ENCODE measurements around the gene AMBP.
"Not testable (repeated sequence)": the region's sequence is repeated elsewhere in the genome, so short reads cannot be mapped to it uniquely, and the experiment has no call there.

Gene AMBP

GRCh38 chr9:114083666-114084065 lies 5.6 kb upstream of the AMBP start:
- H3K4me3 ChIP-seq (ENCODE audit: low read length): no peak overlapping the region
- H3K27me3 ChIP-seq (ENCODE audit: control insufficient read depth, insufficient read depth, low read length): no peaks in the 10 kb centered on the region
- H3K36me3 ChIP-seq (ENCODE audit: control insufficient read depth, insufficient read depth, low read length): no peaks in the 10 kb centered on the region
- H3K4me1 ChIP-seq (ENCODE audit: control insufficient read depth, insufficient read depth, low read length): no peaks in the 10 kb centered on the region
- peak overlapping the region; percentile 19 for H3K9ac ChIP-seq (ENCODE audit: low read length)
- H3K27ac ChIP-seq (ENCODE audit: low read depth, low read length): no peak overlapping the region

GRCh38 chr9:114082763-114083412 lies 4.8 kb upstream of the AMBP start:
- not testable (repeated sequence) for H3K27ac ChIP-seq (ENCODE audit: low read depth, low read length); H3K4me3 ChIP-seq (ENCODE audit: low read length)

GRCh38 chr9:114082017-114082762 lies 4.1 kb upstream of the AMBP start:
- H3K4me3 ChIP-seq (ENCODE audit: low read length): no peak overlapping the region
- H3K36me3 ChIP-seq (ENCODE audit: control insufficient read depth, insufficient read depth, low read length): no peaks in the 10 kb centered on the region
- no peak overlapping the region for H3K27ac ChIP-seq (ENCODE audit: low read depth, low read length)
- no peaks in the 10 kb centered on the region for H3K4me1 ChIP-seq (ENCODE audit: control insufficient read depth, insufficient read depth, low read length)
- no peak overlapping the region for H3K9ac ChIP-seq (ENCODE audit: low read length)
- H3K27me3 ChIP-seq (ENCODE audit: control insufficient read depth, insufficient read depth, low read length): peaks cover 2% of the 10 kb centered on the region

More at GRCh38 chr9:114082763-114083412, 4.8 kb upstream of the AMBP start:
- H3K36me3 ChIP-seq (ENCODE audit: control insufficient read depth, insufficient read depth, low read length); H3K27me3 ChIP-seq (ENCODE audit: control insufficient read depth, insufficient read depth, low read length); H3K4me1 ChIP-seq (ENCODE audit: control insufficient read depth, insufficient read depth, low read length); H3K9ac ChIP-seq (ENCODE audit: low read length): not testable (repeated sequence)

DNA sequence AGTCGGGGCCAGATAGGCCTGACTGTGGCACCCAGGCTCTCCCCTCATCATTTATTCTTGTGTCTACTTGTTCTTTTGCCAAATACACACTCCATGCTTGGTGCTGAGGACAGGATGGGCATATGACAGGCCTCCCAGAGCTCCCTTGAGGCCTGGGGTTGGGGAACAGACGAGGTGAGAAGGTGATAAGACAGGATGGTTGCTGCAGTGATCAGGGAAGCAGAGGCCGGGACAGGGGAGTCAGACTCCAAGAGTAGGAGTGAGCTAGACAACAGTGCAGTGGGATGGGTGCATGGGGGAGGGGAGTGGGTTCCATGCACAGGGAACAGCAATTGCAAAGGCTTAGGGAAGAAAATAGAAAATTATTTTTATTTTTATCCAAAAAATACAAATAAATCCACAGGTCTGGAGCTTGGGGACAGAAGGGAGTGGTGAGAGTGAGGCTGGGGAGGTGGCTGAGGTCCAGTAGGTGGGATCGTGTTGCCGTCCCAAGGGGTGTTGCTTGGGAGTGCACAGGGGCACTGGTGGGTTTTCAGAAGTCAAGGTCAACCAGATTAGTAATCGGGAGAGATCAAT lies 3.4 kb upstream of the AMBP start:
- Histone ChIP-seq H3K4me1 (ENCODE audit: control insufficient read depth, insufficient read depth, low read length) (no peaks in the 10 kb centered on the region), H3K27ac (ENCODE audit: low read depth, low read length) (no peak overlapping the region), H3K4me3 (ENCODE audit: low read length) (no peak overlapping the region), H3K36me3 (ENCODE audit: control insufficient read depth, insufficient read depth, low read length) (no peaks in the 10 kb centered on the region), H3K9ac (ENCODE audit: low read length) (no peak overlapping the region), H3K27me3 (ENCODE audit: control insufficient read depth, insufficient read depth, low read length) (peaks cover 5% of the 10 kb centered on the region)

DNA sequence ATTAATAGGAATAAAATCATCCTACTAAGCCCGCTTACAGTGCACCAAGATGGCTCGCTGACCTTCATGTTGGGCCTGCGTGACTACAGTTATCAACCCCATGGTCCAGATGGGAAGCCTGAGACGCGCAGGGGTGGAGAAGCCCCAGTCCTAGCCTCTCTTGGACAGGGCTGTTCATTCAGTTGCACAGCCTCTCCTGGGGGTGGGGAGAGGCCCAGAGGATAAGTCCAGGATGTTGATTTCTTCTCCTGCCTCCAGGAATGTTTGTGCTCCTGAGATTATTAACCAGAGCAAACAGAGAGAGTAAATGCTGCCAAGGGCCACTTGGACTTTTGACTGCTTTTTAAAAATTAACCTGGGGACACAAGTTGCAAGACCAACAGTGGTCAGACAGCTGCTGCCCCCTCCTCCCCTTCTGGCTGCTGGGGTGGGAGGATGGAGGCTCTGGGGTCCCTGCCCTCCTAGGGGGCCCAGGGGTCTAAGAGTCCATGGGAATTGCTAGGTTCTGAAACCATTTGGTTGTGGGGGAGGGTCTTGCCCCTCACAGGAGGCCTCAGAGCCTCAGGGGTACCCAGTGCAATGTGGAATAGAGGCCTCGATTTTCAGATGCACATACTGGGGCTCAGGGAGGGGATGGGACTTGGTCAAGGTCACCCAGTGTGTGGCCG lies 2.8 kb upstream of the AMBP start:
- Histone ChIP-seq H3K36me3 (ENCODE audit: control insufficient read depth, insufficient read depth, low read length) (no peaks in the 10 kb centered on the region), H3K9ac (ENCODE audit: low read length) (no peak overlapping the region), H3K27me3 (ENCODE audit: control insufficient read depth, insufficient read depth, low read length) (peaks cover 5% of the 10 kb centered on the region), H3K27ac (ENCODE audit: low read depth, low read length) (no peak overlapping the region), H3K4me1 (ENCODE audit: control insufficient read depth, insufficient read depth, low read length) (no peaks in the 10 kb centered on the region), H3K4me3 (ENCODE audit: low read length) (no peak overlapping the region)

DNA sequence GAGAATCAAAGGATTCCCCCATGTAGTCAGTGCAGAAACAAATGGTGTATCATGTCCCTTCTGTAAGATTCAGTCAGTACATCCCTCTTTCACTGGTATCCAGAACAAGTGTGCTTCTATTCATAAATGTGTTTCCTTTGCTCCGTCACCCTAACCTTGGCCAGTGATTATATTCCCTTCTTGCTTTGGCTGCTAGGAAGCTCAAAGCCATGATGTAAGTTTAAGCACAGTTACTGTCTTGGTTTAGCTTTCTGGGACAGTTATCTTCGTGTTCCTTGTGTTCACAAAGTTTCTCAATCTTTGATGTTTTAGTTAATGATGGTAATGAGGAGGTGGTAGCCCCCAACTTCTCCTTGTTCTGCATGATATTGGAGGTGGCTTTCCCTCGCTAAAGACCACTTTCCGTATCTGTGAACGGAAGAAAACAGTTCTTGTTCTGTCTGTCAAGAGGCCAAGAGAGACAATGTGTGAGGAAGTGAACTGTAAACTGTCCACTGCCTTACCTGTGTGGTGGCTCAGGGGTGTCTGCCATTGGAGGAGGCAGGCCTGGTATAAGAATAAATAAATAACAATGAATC lies 2.2 kb upstream of the AMBP start:
- H3K36me3 ChIP-seq (ENCODE audit: control insufficient read depth, insufficient read depth, low read length): no peaks in the 10 kb centered on the region
- peaks cover 5% of the 10 kb centered on the region for H3K27me3 ChIP-seq (ENCODE audit: control insufficient read depth, insufficient read depth, low read length)
- no peak overlapping the region for H3K4me3 ChIP-seq (ENCODE audit: low read length)
- H3K27ac ChIP-seq (ENCODE audit: low read depth, low read length): no peak overlapping the region
- no peak overlapping the region for H3K9ac ChIP-seq (ENCODE audit: low read length)
- H3K4me1 ChIP-seq (ENCODE audit: control insufficient read depth, insufficient read depth, low read length): no peaks in the 10 kb centered on the region

DNA sequence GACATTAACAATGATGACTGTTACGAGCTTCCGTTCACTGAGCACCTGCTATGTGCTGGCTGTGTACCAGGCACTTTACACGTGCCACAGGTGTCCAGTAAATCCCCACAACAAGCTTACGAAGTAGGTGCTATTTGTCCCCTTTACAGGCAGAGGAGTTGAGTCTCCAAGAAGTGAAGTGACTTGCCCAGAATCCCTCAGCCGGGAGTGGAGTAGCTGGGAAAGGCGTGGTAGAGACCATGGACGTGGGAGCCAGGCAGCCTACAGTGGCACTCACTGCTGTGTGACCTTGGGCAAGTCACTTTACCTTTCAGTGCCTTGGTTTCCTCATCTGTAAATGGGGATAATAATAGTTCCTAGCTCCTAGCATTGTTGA lies 669 bp upstream of the AMBP start:
- Histone ChIP-seq H3K27ac (ENCODE audit: low read depth, low read length) (no peak overlapping the region), H3K36me3 (ENCODE audit: control insufficient read depth, insufficient read depth, low read length) (no peaks in the 10 kb centered on the region), H3K27me3 (ENCODE audit: control insufficient read depth, insufficient read depth, low read length) (peaks cover 5% of the 10 kb centered on the region), H3K9ac (ENCODE audit: low read length) (no peak overlapping the region), H3K4me1 (ENCODE audit: control insufficient read depth, insufficient read depth, low read length) (no peaks in the 10 kb centered on the region), H3K4me3 (ENCODE audit: low read length) (no peak overlapping the region)

GRCh38 chr9:114077162-114077837 lies 800 bp downstream of the AMBP start:
- Histone ChIP-seq H3K27ac (ENCODE audit: low read depth, low read length) (no peak overlapping the region), H3K9ac (ENCODE audit: low read length) (no peak overlapping the region), H3K27me3 (ENCODE audit: control insufficient read depth, insufficient read depth, low read length) (peaks cover 5% of the 10 kb centered on the region), H3K4me3 (ENCODE audit: low read length) (no peak overlapping the region), H3K4me1 (ENCODE audit: control insufficient read depth, insufficient read depth, low read length) (no peaks in the 10 kb centered on the region), H3K36me3 (ENCODE audit: control insufficient read depth, insufficient read depth, low read length) (no peaks in the 10 kb centered on the region)

- Histone ChIP-seq H3K4me1 (ENCODE audit: control insufficient read depth, insufficient read depth, low read length) (no peaks in the 10 kb centered on the region), H3K27ac (ENCODE audit: low read depth, low read length) (no peak overlapping the region), H3K9ac (ENCODE audit: low read length) (no peak overlapping the region), H3K36me3 (ENCODE audit: control insufficient read depth, insufficient read depth, low read length) (no peaks in the 10 kb centered on the region), H3K27me3 (ENCODE audit: control insufficient read depth, insufficient read depth, low read length) (peaks cover 5% of the 10 kb centered on the region), H3K4me3 (ENCODE audit: low read length) (no peak overlapping the region)
Observed at GRCh38 chr9:114076237-114077161, 1.6 kb downstream of the AMBP start.

- H3K4me3 ChIP-seq (ENCODE audit: low read length): no peak overlapping the region
- H3K27ac ChIP-seq (ENCODE audit: low read depth, low read length): no peak overlapping the region
- no peaks in the 10 kb centered on the region for H3K4me1 ChIP-seq (ENCODE audit: control insufficient read depth, insufficient read depth, low read length)
Observed at GRCh38 chr9:114075602-114076001, 2.5 kb downstream of the AMBP start.

More at GRCh38 chr9:114075602-114076001, 2.5 kb downstream of the AMBP start:
- Histone ChIP-seq H3K36me3 (ENCODE audit: control insufficient read depth, insufficient read depth, low read length) (no peaks in the 10 kb centered on the region), H3K9ac (ENCODE audit: low read length) (no peak overlapping the region), H3K27me3 (ENCODE audit: control insufficient read depth, insufficient read depth, low read length) (peaks cover 5% of the 10 kb centered on the region)

Measured in rectal smooth muscle tissue (tissue), 1 donor.